GM19463 (cell line): Measurements from ENCODE around the gene DNAJC7.
"Not testable (repeated sequence)": the region's sequence is repeated elsewhere in the genome, so short reads cannot be mapped to it uniquely, and the experiment has no call there.

ENCODE experiments used
- ATAC-seq: cut with Tn5 transposase; IDR thresholded peaks from one replicate; pipeline ENCODE4 v1.9.1; 2021; ENCODE audit warnings: mild to moderate bottlenecking, moderate library complexity; ENCODE audit not compliant: unreplicated experiment

DNAJC7 gene

GRCh38 chr17:41959336-41960095 lies 57.7 kb downstream of the DNAJC7 start:
- ATAC-seq, result no peak

GRCh38 chr17:41959030-41959335 lies 58.3 kb downstream of the DNAJC7 start:
- no peak for ATAC-seq

DNA sequence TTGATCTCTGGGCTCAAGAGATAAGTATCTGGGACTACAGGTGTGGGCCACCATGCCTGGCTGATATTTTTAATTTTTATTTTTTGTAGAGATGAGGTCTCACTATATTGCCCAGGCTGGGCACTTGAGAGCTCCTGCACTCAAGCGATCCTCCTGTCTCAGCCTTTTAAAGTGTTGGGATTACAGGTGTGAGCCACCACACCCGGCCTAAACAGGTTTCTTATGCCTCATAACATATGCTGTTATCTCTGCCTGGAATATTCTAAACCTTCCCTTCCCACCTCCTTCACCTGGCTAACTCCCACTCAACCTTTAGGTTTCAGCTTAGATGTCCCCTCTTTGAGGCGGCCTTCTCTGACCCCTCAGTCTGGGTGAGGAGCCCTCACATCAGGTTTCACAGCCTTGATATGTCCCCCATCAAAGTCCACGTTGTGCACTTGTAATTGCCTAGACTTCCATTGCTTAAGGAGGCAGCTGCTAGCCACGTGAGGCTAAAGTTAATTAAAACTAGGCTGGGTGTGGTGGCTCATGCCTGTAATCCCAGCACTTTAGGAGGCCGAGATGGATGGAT lies 59.3 kb downstream of the DNAJC7 start:
- no peak for ATAC-seq

- no peak for ATAC-seq
Measured at GRCh38 chr17:41957031-41957868, 60.0 kb downstream of the DNAJC7 start.

- ATAC-seq, result no peak
Measured at GRCh38 chr17:41956522-41956921, 60.7 kb downstream of the DNAJC7 start.

DNA sequence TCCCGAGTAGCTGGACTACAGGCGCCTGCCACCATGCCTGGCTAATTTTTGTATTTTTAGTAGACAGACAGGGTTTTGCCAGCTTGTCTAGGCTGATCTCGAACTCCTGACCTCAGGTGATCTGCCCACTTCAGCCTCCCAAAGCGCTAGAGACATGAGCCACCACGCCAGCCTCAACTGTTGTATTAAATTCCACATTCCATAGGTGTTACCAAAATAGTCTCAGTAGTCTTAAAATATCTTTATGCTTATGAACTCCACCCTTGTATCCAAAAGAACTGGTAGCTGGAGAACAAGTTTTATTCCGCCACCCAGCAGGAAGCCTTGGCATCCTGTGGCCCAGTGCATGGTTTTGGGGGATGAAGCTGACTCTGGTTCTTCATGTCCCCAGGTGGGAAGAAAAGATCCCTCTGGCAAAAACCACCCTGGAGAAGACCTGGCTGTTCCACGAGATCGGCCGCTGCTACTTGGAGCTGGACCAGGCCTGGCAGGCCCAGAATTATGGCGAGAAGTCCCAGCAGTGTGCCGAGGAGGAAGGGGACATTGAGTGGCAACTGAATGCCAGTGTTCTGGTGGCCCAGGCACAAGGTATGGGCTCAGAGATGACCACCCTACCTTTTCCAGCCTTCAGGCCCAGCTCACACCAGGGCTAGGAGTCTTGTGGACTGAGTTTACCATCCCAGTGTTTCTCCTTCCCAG lies 68.3 kb downstream of the DNAJC7 start:
- ATAC-seq, result no peak

DNA sequence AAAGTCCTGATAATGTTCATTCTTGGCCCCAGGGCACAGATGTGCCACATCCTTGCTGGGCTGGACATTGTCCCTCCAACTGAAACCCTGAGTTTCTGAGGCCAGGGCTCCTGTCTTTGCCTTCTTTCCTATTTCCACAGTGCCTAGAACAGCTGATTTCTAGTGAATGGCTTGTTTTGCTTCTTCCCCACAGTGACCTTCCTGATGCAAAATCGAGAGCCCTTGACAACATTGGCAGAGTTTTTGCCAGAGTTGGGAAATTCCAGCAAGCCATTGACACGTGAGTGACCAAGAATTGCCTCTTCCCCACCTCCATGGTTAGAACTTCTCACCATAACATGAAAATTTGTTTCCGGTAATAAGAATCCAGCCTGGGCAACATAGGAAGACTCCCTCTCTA lies 72.3 kb downstream of the DNAJC7 start:
- ATAC-seq, result no peak

DNA sequence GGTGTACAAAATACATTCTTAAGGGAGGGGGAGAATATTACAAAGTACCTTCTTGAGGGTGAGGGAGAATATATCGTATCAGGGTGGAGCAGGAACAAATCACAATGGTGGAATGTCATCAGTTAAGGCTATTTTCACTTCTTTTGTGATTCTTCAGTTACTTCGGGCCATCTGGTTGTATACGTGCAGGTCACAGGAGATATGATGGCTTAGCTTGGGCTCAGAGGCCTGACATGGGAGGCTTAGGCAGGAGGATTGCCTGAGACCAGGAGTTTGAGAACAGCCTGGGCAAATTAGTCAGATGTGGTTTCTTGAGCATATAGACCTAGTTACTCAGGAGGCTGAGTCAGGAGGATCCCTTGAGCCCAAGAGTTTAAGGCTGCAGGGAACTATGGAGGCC lies 73.7 kb downstream of the DNAJC7 start:
- ATAC-seq, result no peak

DNA sequence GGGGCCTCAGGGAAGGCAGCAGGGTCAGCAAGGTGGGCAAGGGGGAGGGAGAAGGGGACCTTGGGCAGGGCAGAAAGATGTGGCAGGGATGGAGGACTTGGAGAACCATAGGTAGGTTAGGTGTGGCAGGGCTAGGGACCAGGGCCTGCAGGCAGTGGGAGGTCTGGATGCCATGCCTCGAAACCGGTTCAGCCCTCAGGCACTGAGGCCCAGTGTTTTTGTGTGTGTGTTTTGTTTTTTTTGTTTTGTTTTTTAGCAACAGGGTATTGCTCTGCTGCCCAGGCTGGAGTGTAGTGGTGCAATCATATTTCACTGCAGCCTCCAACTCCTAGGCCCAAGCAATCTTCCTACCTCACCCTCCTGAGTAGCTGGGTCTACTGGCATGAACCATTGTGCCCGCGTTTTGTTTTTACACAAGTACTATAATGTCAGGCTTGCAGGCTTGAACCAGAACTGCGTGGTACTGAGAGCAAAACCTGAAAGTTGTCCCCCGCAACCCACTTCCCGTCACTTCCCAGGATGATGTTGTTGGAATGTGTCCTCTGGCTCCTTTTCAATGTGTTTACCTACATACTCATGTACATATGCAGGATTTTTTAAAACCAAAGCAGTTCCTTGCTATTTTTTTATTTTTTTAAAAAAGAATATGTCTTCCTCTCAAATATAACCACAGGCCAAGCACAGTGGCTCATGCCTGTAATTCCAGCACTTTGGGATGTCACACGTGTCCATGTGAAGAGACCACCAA lies 74.4 kb downstream of the DNAJC7 start:
- ATAC-seq, result no peak

GRCh38 chr17:41941168-41941567 lies 76.1 kb downstream of the DNAJC7 start:
- no peak for ATAC-seq

- no peak for ATAC-seq
Measured at GRCh38 chr17:41939693-41940090, 77.5 kb downstream of the DNAJC7 start.

- ATAC-seq, result no peak
Measured at GRCh38 chr17:41939044-41939692, 78.1 kb downstream of the DNAJC7 start.

DNA sequence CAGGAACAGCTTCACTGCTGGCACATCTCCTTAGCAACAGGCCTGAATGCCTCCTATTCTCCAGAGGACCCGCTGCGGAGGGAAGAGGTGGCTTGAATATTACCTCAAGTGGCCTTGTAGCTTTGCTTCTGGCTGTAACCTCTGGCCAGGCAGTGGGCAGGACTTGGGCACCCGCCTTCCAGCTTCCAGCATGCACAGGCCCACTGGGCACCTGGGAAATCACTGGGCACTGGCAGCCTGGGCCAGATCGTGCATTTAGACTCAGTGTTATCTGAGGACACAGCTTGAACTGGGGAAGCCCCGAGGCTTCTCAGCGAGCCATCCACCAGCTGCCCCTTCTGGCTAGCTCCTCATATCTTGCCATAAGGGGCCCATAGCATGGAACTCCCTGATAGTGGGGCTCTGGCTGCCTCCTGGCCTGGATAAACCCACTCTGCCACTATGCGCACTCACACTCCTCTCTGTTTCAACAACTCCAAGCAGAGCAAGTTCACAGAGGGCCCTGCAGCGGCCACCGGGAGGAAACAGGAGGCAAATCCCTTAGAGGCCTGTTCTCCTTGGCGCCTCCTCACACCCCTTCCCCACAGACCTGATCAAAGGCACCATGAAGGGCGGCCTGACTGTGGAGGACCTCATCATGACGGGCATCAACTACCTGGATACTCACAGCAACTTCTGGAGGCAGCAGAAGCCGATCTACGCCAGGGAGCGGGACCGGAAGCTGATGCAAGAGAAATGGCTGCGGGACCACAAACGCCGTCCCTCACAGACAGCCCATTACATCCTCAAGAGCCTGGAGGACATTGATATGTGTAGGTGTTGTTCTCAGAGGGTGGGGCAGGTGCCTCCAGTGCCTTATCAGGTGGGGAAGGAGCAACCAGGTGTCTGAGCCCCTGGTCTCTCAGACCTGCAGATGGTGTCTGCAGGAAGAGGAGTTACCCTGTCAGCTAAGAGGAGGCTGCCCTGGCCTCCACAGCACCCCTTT lies 79.0 kb downstream of the DNAJC7 start:
- ATAC-seq, result no peak

DNA sequence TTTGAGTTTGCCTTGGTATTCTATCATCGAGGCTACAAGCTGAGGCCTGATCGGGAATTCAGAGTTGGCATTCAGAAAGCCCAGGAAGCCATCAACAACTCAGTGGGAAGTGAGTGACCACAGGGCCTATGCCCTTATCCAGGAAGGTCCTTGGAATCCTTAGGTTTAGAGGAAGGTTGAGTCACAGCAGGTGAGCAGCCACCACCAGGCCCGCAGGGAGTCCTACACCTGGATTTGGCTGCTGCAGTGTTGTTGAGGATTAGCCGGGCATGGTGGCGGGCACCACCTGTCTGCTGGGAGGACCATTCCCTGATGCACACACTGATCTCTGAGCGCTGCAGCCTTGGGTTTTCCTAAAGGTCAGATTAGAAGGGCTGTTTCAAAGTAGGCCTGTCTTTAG lies 81.6 kb downstream of the DNAJC7 start:
- ATAC-seq, result no peak

DNA sequence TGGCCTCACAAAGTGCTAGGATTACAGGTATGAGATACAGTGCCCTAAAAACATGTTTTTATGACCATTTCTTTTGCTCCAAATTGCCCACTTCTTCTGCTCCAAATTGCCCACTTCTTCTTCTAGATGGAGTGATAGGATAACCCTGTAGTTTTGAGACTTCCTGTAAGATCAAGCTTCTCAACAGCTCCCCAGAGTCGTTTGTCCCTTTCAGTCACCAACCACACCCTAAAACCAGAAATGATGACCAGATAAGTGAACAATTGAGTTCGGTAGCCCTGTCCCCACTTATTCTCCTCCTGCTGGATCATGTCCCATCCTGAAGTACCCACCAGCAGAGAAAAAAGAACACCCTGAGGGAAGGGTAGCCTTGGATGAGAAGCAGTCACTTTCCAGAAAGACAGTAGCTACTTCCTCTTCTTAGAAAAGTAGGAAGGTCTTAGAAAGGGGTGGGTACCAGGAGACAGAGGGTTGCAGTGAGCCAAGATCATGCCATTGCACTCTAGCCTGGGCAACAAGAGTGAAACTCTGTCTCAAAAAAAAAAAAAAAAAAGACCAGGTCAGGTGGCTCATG lies 84.3 kb downstream of the DNAJC7 start:
- no peak for ATAC-seq

DNA sequence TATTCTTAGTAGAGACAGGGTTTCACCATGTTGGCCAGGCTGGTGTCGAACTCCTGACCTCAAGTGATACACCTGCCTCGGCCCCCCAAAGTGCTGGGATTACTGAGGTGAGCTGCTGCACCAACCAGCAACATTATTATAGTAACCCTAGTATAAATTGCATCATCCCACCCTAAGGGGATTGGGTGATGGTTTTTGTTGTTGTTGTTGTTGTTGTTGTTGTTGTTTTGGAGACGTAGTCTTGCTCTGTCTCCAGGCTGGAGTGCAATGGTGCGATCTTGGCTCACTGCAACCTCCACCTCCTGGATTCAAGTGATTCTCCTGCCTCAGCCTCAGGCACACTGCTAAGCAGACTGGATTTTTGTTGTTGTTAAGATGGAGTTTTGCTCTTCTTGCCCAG lies 85.5 kb downstream of the DNAJC7 start:
- not testable (repeated sequence) for ATAC-seq

GRCh38 chr17:41930833-41931156 lies 86.4 kb downstream of the DNAJC7 start:
- not testable (repeated sequence) for ATAC-seq

DNA sequence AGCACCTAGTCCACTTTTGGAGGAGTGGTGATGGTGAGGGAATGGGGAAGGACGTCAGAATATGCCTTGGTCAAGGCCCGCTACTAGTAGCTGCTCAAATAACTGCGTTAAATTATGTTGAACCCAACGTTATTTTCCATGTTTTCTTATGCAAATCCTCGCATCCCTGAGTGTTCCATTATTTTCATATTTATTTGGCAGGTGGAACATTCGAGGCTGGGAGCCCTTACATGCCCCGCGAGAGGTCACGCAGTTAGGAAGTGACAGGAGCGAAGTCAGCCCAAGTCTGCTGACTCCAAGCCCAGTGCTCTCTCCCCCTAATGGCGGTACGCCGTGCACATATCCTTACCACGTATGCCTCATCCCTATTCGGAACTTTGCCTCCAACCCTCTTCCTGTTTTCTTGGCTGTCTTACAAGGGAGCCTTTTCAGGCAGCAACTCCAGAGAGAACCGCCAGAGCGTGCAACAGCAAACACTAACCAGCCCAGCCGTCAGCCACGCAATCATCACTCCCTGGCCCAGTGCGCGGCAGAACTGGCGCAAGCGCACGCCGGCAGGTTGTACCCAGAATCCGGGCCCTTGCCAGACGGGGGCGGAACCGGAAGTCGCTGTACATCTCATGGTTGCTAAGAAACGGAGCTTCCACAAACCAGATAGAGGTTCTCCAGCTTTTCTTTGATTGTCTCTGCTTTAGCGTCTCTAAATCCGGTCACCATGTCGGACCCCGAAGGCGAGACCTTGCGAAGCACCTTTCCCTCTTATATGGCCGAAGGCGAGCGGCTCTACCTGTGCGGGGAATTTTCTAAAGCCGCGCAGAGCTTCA lies 87.0 kb downstream of the DNAJC7 start, which contains the start of gene ODAD4:
Gene ODAD4, plus strand, starts transcription at position 609 of the 824 bp plus-strand sequence. Its CDS starts 107 bp downstream, at position 716.
- peak; percentile 98 for ATAC-seq
